Activated CD4-positive, alpha-beta T cell treated with anti-CD3 and anti-CD28 coated beads, Interleukin-2, amount 50 U/mL, for 16 hours (primary cell): Measurements from ENCODE around the gene GLUL.
"Not testable (repeated sequence)": the region's sequence is repeated elsewhere in the genome, so short reads cannot be mapped to it uniquely, and the experiment has no call there.

Source experiments
- DNase-seq: peaks from one replicate; pipeline ENCODE4 v3.0.0-alpha.2; 2020

GLUL gene

GRCh38 chr1:182392050-182393028 lies 749 bp upstream of the GLUL start:
- DNase-seq: no peak

GRCh38 chr1:182391028-182391361 lies 595 bp downstream of the GLUL start:
- DNase-seq: no peak

- DNase-seq: peak; percentile 46
Observed at GRCh38 chr1:182389619-182390047, 2.0 kb downstream of the GLUL start.

- no peak for DNase-seq
Observed at GRCh38 chr1:182388392-182389134, 3.0 kb downstream of the GLUL start.

- no peak for DNase-seq
Observed at GRCh38 chr1:182387566-182387965, 4.0 kb downstream of the GLUL start.

GRCh38 chr1:182386980-182387379 lies 4.6 kb downstream of the GLUL start:
- DNase-seq: no peak

- DNase-seq: no peak
Observed at GRCh38 chr1:182385885-182386853, 5.4 kb downstream of the GLUL start.

GRCh38 chr1:182384387-182384960 lies 7.1 kb downstream of the GLUL start:
- no peak for DNase-seq

- no peak for DNase-seq
Observed at GRCh38 chr1:182383934-182384333, 7.7 kb downstream of the GLUL start.

- no peak for DNase-seq
Observed at GRCh38 chr1:182383037-182383661, 8.4 kb downstream of the GLUL start.

GRCh38 chr1:182381962-182382819 lies 9.4 kb downstream of the GLUL start:
- DNase-seq: no peak

- DNase-seq: no peak
Observed at GRCh38 chr1:182380199-182380598, 11.4 kb downstream of the GLUL start.

GRCh38 chr1:182379781-182380180 lies 11.8 kb downstream of the GLUL start:
- not testable (repeated sequence) for DNase-seq

- no peak for DNase-seq
Observed at GRCh38 chr1:182376936-182377574, 14.5 kb downstream of the GLUL start.

GRCh38 chr1:182374101-182374834 lies 17.3 kb downstream of the GLUL start:
- DNase-seq: no peak

- DNase-seq: no peak
Observed at GRCh38 chr1:182370532-182370931, 21.1 kb downstream of the GLUL start.

GRCh38 chr1:182368903-182369302 lies 22.7 kb downstream of the GLUL start:
- DNase-seq: no peak

- DNase-seq: no peak
Observed at GRCh38 chr1:182368358-182368757, 23.2 kb downstream of the GLUL start.

GRCh38 chr1:182367926-182368325 lies 23.7 kb downstream of the GLUL start:
- DNase-seq: no peak

- no peak for DNase-seq
Observed at GRCh38 chr1:182366596-182366995, 25.0 kb downstream of the GLUL start.
